ENCODE data around the gene PLOD3. TPM values are rescaled to one million over a fixed set of nuclear protein-coding genes. Genes with fewer than 3 reads are reported as not detected.
A peak's percentile ranks its signal among the peaks of the same experiment; 100 is the strongest.

Gene PLOD3
- total and polyA plus RNA-seq, 7 donors = 12.9 to 45.4 (median 19.1) TPM

- intact Hi-C loops (cut with DNase I) = loop anchor here in 1 of 2 donors (10.0 kb wide), 1 partner anchor 357 kb away; the partner anchor contains the start of gene UFSP1
- ATAC-seq (no peak), DNase-seq (no peak)
- peaks cover 3 to 41% of the 10 kb centered on the region in 2 donors for H3K36me3 ChIP-seq (ENCODE audit: insufficient read depth in 1 of 2, low read depth in 1 of 2)
- peak overlapping the region; percentile 4 for H3K4me3 ChIP-seq
- TF ChIP-seq CTCF (IDR thresholded peaks at IDR 0.05) = no peak
- no peaks in the 10 kb centered on the region for H3K27me3 ChIP-seq (ENCODE audit: insufficient read depth in 3 of 3, low read length in 2 of 3)
- peaks cover 50% of the 10 kb centered on the region for H3K4me1 ChIP-seq
- 43 to 67% (median 54%) methylated on average over 16 of the region's 16 CpGs for WGBS, 3 donors
- H3K27ac ChIP-seq = peak overlapping the region; percentile 99
- H3K9me3 ChIP-seq = no peaks in the 10 kb centered on the region
Measured at GRCh38 chr7:101241443-101242349, 24.3 kb upstream of the PLOD3 start.

- 71 to 82% (median 73%) methylated on average over 12 of the region's 12 CpGs for WGBS, 3 donors
- Histone ChIP-seq H3K4me1 (peaks cover 48% of the 10 kb centered on the region), H3K4me3 (no peak overlapping the region), H3K36me3 (ENCODE audit: insufficient read depth in 1 of 2, low read depth in 1 of 2) (peaks cover 3 to 41% of the 10 kb centered on the region in 2 donors), H3K9me3 (no peaks in the 10 kb centered on the region), H3K27ac (peak overlapping the region; percentile 99), H3K27me3 (ENCODE audit: insufficient read depth in 3 of 3, low read length in 2 of 3) (no peaks in the 10 kb centered on the region)
- no peak for ATAC-seq
- DNase-seq = no peak
- TF ChIP-seq CTCF (IDR thresholded peaks at IDR 0.05) = no peak
- intact Hi-C loops (cut with DNase I) = loop anchor here in 1 of 2 donors (10.0 kb wide), 1 partner anchor 356 kb away; the partner anchor contains the start of gene UFSP1
Measured at GRCh38 chr7:101241015-101241363, 23.6 kb upstream of the PLOD3 start.

GRCh38 chr7:101240226-101241014 lies 23.0 kb upstream of the PLOD3 start:
- no peak for TF ChIP-seq CTCF (IDR thresholded peaks at IDR 0.05)
- Histone ChIP-seq H3K4me3 (no peak overlapping the region), H3K27ac (peak overlapping the region; percentile 99), H3K4me1 (peaks cover 42% of the 10 kb centered on the region), H3K36me3 (ENCODE audit: insufficient read depth in 1 of 2, low read depth in 1 of 2) (peaks cover 3 to 41% of the 10 kb centered on the region in 2 donors), H3K9me3 (no peaks in the 10 kb centered on the region), H3K27me3 (ENCODE audit: insufficient read depth in 3 of 3, low read length in 2 of 3) (no peaks in the 10 kb centered on the region)
- DNase-seq = no peak
- intact Hi-C loops (cut with DNase I) = loop anchor here in 1 of 2 donors (10.0 kb wide), 1 partner anchor 356 kb away; the partner anchor contains the start of gene UFSP1
- no peak for ATAC-seq
- WGBS, 3 donors = 87 to 93% (median 90%) methylated on average over 32 of the region's 32 CpGs

GRCh38 chr7:101239951-101240220 lies 22.5 kb upstream of the PLOD3 start:
- DNase-seq (no peak), ATAC-seq (no peak)
- Histone ChIP-seq H3K27me3 (ENCODE audit: insufficient read depth in 3 of 3, low read length in 2 of 3) (no peaks in the 10 kb centered on the region), H3K9me3 (no peaks in the 10 kb centered on the region), H3K4me3 (no peak overlapping the region), H3K4me1 (peaks cover 39% of the 10 kb centered on the region), H3K36me3 (ENCODE audit: insufficient read depth in 1 of 2, low read depth in 1 of 2) (peaks cover 3 to 41% of the 10 kb centered on the region in 2 donors), H3K27ac (no peak overlapping the region)
- WGBS, 3 donors = 85 to 90% (median 89%) methylated on average over 8 to 9 of the region's 9 CpGs
- intact Hi-C loops (cut with DNase I) = loop anchor here in 1 of 2 donors (2.0 to 10.0 kb wide), 2 partner anchors 17 to 355 kb away; partner anchors contain the start of gene UFSP1
- no peak for TF ChIP-seq CTCF (IDR thresholded peaks at IDR 0.05)
